ENCODE measurements around the gene WDR70. TPM values are rescaled to one million over a fixed set of nuclear protein-coding genes. Genes with fewer than 3 reads are reported as not detected.
A peak's percentile ranks its signal among the peaks of the same experiment; 100 is the strongest.
"Not testable (repeated sequence)": the region's sequence is repeated elsewhere in the genome, so short reads cannot be mapped to it uniquely, and the experiment has no call there.

WDR70 gene
- total RNA-seq, 1 experiment from 2014 or later: 60.5 TPM

DNA sequence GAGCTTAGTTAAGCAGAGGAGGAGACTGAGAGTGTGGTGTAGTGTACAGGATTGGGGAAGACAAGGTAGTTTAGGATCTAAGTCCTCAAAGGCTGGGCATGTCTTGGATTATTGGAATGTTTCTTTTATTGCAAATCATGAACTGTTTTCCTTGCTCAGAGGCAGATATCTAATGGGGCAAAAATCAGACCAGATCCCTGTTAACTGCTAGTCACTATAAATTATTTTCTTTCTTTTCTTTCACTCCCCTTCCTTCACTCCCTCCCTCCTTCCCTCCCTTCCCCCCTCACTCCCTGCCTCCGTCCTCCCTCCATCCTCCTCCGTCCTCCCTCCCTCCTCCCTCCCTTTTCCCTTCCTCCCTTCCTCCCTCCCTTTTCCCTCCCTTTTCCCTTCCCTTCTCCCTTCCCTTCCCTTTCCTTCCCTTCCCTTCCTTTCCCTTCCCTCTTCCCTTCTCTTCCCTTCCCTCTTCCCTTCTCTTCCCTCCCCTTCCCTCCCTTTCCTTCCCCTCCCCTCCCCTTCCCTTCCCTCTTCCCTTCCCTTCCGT is 117.9 kb downstream of the WDR70 start:
- in situ Hi-C loops (cut with HindIII; ENCODE audit: low sequenced_read_pairs): no loop called here
- DNase-seq (ENCODE audit: low spot score): no peak

- in situ Hi-C loops (cut with HindIII; ENCODE audit: low sequenced_read_pairs): no loop called here
- no peak for DNase-seq (ENCODE audit: low spot score)
These were observed 122.0 kb downstream of the WDR70 start for GRCh38 chr5:37501152-37501551.

- in situ Hi-C loops (cut with HindIII; ENCODE audit: low sequenced_read_pairs): no loop called here
- DNase-seq (ENCODE audit: low spot score): no peak
These were observed 127.1 kb downstream of the WDR70 start for GRCh38 chr5:37506241-37506640.

GRCh38 chr5:37506722-37507121 is 127.6 kb downstream of the WDR70 start:
- in situ Hi-C loops (cut with HindIII; ENCODE audit: low sequenced_read_pairs): no loop called here
- DNase-seq (ENCODE audit: low spot score): no peak

- DNase-seq (ENCODE audit: low spot score): no peak
- in situ Hi-C loops (cut with HindIII; ENCODE audit: low sequenced_read_pairs): no loop called here
These were observed 132.5 kb downstream of the WDR70 start for GRCh38 chr5:37511646-37512045.

GRCh38 chr5:37514946-37515345 is 135.8 kb downstream of the WDR70 start:
- DNase-seq (ENCODE audit: low spot score): no peak
- in situ Hi-C loops (cut with HindIII; ENCODE audit: low sequenced_read_pairs): no loop called here

DNA sequence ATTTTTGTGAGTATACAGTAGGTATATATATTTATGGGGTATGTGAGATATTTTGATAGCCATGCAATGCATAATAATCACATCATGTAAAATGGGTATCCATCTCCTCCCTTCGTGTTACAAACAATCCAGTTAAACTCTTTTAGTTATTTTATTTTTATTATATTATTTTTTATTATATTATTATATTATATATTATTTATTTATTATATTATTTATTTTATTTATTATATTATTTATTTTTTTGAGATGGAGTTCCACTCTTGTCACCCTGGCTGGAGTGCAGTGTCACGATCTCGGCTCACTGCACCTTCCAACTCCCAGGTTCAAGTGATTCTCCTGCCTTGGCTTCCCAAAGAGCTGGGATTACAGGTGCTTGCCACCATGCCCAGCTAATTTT is 138.6 kb downstream of the WDR70 start:
- in situ Hi-C loops (cut with HindIII; ENCODE audit: low sequenced_read_pairs): no loop called here
- no peak for DNase-seq (ENCODE audit: low spot score)

DNA sequence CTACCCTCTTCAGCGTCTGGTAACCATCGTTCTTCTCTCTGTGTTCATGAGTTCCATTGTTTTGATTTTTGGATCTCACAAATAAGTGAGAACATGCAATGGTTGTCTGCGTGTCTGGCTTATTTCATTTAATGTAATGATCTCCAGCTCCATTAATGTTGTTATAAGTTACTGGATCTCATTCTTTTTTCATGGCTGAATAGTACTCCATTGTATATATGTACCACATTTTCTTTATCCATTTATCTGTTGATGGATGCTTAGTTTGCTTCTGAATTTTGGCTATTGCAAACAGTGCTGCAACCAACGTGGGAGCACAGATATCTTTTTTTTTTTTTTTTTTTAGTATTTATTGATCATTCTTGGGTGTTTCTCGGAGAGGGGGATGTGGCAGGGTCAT is 139.2 kb downstream of the WDR70 start:
- DNase-seq (ENCODE audit: low spot score); in situ Hi-C loops (cut with HindIII; ENCODE audit: low sequenced_read_pairs): not testable (repeated sequence)

GRCh38 chr5:37519304-37519703 is 140.2 kb downstream of the WDR70 start:
- no peak for DNase-seq (ENCODE audit: low spot score)
- in situ Hi-C loops (cut with HindIII; ENCODE audit: low sequenced_read_pairs): no loop called here

- no peak for DNase-seq (ENCODE audit: low spot score)
- in situ Hi-C loops (cut with HindIII; ENCODE audit: low sequenced_read_pairs): no loop called here
These were observed 140.7 kb downstream of the WDR70 start for GRCh38 chr5:37519807-37520206.

GRCh38 chr5:37520811-37521210 is 141.7 kb downstream of the WDR70 start:
- no peak for DNase-seq (ENCODE audit: low spot score)
- in situ Hi-C loops (cut with HindIII; ENCODE audit: low sequenced_read_pairs): no loop called here

DNA sequence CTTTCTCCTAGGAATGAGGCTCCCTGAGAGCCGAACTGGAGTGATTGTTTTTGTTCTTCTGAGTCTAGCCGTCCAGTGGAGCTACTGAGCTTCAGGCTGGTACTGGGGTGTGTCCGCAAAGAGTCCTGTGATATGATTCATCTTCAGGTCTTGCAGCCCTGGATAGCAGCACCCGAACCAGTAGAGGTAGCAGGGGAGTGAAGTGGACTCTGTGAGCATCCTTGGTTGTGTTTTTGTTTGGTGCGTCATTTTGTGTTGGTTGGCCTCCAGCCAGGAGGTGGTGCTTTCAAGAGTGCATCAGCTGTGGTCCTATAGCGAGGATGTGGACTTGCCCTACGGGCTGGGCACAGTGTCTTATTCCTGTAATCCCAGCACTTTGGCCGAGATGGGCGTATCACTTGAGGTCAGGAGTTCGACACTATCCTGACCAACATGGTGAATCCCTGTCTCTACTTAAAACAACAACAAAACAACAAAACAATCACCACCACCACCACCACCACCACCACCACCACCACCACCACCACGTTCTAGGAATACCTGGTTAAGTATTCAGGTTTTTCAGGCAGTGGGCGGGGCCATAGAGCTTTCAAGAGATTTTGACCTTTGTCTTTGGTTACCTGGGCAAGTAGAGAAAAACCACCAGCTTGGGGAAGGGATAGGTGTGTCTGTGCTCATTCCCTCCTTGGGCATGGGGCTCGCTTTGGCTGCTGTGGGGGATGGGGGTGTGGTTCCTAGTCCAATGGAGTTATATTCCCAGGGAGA is 154.0 kb downstream of the WDR70 start:
- no peak for DNase-seq (ENCODE audit: low spot score)
- in situ Hi-C loops (cut with HindIII; ENCODE audit: low sequenced_read_pairs): no loop called here

DNA sequence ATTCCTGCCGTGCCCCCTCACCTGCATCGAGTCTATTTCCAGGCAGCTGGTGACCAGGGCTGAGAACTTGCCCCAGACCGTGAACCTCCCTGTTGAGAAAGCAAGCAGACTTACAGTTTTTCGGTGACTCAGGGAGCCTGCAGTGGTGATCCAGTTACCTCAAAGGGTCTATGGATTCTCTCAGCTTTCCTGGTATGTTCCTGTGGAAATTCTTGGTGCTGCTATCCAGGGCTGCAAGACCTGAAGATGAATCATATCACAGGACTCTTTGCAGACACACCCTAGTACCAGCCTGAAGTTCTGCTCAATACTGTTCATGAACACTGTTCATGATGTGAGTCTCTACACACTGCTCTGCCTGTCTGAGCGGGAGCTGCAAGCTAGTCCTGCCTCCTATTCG is 154.7 kb downstream of the WDR70 start:
- in situ Hi-C loops (cut with HindIII; ENCODE audit: low sequenced_read_pairs): no loop called here
- no peak for DNase-seq (ENCODE audit: low spot score)

DNA sequence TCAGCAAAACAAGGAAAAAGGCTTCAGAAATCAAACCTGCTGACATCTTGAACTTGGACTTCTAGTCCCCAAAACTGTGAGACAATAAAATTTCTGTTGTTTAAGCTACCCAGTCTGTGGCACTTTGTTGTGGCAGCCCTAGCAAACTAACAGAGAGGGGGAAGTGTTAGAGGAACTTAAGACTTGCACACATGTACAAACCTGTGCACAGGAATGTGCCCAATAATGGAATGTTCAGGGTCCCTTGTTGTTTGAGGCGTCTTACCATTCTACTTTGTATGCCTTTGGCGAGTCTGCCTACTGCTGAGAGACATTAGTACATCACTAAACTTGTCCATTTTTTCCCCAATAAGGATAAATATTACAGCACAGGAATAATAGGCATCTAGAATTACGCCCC is 160.3 kb downstream of the WDR70 start:
- in situ Hi-C loops (cut with HindIII; ENCODE audit: low sequenced_read_pairs): no loop called here
- DNase-seq (ENCODE audit: low spot score): no peak

GRCh38 chr5:37543216-37543615 is 164.1 kb downstream of the WDR70 start:
- in situ Hi-C loops (cut with HindIII; ENCODE audit: low sequenced_read_pairs): no loop called here
- DNase-seq (ENCODE audit: low spot score): no peak

GRCh38 chr5:37549411-37549810 is 170.3 kb downstream of the WDR70 start:
- in situ Hi-C loops (cut with HindIII; ENCODE audit: low sequenced_read_pairs): no loop called here
- no peak for DNase-seq (ENCODE audit: low spot score)

DNA sequence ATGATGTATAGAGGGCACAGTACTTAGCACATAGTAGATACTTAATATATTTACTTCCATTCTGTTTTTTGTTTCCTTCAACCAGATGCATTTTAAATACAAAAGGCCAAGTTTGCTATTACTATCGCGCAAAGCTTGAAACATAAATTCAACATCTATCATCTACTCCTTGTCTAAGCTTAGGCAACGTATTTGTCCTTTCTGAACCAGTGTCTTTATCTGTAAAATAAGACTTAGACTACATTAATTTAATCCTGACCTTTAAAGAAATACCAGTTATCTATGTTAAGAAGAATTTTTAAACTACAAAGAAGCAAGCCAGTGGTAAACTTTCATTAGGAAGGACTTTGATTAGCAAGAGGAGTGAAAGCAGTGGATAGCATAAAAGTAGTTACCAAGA is 173.0 kb downstream of the WDR70 start:
- no peak for DNase-seq (ENCODE audit: low spot score)
- in situ Hi-C loops (cut with HindIII; ENCODE audit: low sequenced_read_pairs): no loop called here

DNA sequence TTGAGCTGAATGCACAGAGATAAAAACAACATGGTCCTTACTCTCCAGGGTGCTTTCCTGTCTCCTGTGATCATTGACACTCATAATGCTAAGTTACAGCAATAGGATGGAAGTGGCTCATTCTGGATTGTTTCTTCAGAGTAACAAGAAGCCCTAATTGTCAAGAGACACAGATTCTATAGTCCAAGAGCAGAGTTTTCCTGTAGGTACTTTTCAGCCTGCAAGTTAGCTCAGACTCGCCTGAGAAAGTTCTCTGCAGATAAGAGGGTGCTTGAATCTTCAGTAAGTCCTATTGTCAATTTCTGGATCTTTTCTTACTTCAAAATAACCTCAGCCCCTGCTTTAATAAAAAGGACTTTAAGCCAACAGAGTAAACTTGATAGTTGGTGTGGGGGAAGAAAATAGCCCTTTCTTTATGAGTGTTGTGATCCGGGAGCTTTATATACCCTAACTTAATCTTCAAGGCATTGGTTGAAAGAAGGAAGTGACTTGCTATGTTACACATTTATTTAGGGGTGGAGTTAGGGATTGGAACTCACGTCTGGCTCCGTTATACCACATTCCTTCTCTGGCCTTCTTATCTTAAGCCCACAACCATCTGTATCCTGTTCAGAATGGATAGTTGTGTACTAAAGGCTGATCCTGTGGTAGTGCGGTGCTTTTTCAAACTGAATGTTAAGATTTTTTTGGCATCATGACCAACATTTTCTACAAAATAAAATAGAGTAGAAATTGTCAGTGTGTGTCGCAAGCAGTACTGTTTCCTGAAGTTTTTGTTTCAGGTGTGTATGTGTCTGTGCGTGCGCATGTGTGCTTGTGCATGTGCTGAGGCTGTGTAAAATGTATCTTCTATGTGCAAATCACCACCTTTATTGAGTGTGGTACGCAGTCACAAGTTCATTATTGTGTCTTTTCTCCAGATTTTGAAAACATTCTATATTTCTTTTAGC is 173.9 kb downstream of the WDR70 start:
- peak; percentile 17 for DNase-seq (ENCODE audit: low spot score)
- in situ Hi-C loops (cut with HindIII; ENCODE audit: low sequenced_read_pairs): no loop called here

- peak; percentile 30 for DNase-seq (ENCODE audit: low spot score)
These were observed 174.7 kb downstream of the WDR70 start for GRCh38 chr5:37553720-37554404.

GRCh38 chr5:37554405-37554739 is 175.3 kb downstream of the WDR70 start:
- DNase-seq (ENCODE audit: low spot score): no peak
- in situ Hi-C loops (cut with HindIII; ENCODE audit: low sequenced_read_pairs): no loop called here

More at GRCh38 chr5:37553720-37554404, 174.7 kb downstream of the WDR70 start:
- in situ Hi-C loops (cut with HindIII; ENCODE audit: low sequenced_read_pairs): no loop called here
